RWPE2 (cell line): ENCODE data around the gene GOLGA8S.
"Not testable (repeated sequence)": the region's sequence is repeated elsewhere in the genome, so short reads cannot be mapped to it uniquely, and the experiment has no call there.

Source experiments
- ATAC-seq: fragments of 200-7000 bp; cut with Tn5 transposase; 3 replicates; pipeline ENCODE4 v1.9.1; 2021; ENCODE audit warnings: low read depth
- DNase-seq: peaks from one replicate; pipeline ENCODE4 v3.0.0-alpha.2; 2020; ENCODE audit warnings: low spot score
- H3K27ac ChIP-seq: fragments of 450-650 bp; 2 replicates; pipeline ENCODE4 v1.5.1; 2017; ENCODE audit warnings: mild to moderate bottlenecking; ENCODE audit not compliant: poor library complexity, severe bottlenecking
- H3K27me3 ChIP-seq: fragments of 250-450 bp; sonication (Bioruptor Pico); 2 replicates; pipeline ENCODE4 v1.5.1; 2021; ENCODE audit warnings: mild to moderate bottlenecking, moderate library complexity; ENCODE audit not compliant: insufficient read depth, poor library complexity, severe bottlenecking
- H3K36me3 ChIP-seq: fragments of 250-450 bp; sonication (Bioruptor Pico); 2 replicates; pipeline ENCODE4 v1.5.1; 2020; ENCODE audit warnings: low read depth, mild to moderate bottlenecking, moderate library complexity
- H3K4me1 ChIP-seq: fragments of 250-450 bp; sonication (Bioruptor Pico); 2 replicates; pipeline ENCODE4 v1.5.1; 2021; ENCODE audit warnings: mild to moderate bottlenecking, moderate library complexity; ENCODE audit not compliant: insufficient read depth, poor library complexity, severe bottlenecking
- H3K4me3 ChIP-seq: fragments of 250-450 bp; sonication (Bioruptor Pico); 2 replicates; pipeline ENCODE4 v1.5.1; 2021; ENCODE audit warnings: mild to moderate bottlenecking, moderate library complexity; ENCODE audit not compliant: severe bottlenecking
- H3K9me3 ChIP-seq: fragments of 250-450 bp; sonication (Bioruptor Pico); 2 replicates; pipeline ENCODE4 v1.5.1; 2021; ENCODE audit warnings: mild to moderate bottlenecking, moderate library complexity; ENCODE audit not compliant: severe bottlenecking
- TF ChIP-seq, protein P1 (sequence below): fragments of 450-650 bp; IDR thresholded peaks from one replicate; pipeline ENCODE4 v1.5.1; 2017; ENCODE audit warnings: mild to moderate bottlenecking, moderate library complexity; ENCODE audit not compliant: poor library complexity, severe bottlenecking

The GOLGA8S gene

DNA sequence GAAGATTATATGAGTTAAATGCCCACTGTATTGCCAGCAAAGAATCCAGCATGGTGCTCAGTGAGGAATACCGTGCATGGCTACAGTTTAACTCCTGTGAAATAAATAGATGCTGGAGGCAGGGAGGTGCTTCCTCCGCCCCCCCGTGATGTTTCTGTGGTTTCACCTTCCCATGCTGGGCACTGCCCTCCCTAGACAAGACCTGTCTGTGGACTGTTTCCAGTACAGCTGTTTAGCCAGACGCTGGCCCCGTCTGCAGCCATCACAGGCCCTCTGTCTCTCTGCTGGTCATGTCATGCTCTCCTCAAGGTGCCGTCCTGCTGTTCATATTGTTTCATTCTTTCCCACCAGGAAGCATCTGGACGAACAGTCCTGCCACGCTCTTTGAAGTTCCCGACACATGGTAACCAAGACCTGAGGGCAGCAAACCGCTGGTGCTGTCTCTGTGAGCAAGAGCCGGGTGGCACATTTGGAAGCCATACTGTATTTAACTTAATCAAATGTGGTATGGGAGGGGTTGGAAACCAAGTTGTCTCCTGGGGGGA, 31.4 kb downstream of the GOLGA8S start:
- TF ChIP-seq, protein P1, sequence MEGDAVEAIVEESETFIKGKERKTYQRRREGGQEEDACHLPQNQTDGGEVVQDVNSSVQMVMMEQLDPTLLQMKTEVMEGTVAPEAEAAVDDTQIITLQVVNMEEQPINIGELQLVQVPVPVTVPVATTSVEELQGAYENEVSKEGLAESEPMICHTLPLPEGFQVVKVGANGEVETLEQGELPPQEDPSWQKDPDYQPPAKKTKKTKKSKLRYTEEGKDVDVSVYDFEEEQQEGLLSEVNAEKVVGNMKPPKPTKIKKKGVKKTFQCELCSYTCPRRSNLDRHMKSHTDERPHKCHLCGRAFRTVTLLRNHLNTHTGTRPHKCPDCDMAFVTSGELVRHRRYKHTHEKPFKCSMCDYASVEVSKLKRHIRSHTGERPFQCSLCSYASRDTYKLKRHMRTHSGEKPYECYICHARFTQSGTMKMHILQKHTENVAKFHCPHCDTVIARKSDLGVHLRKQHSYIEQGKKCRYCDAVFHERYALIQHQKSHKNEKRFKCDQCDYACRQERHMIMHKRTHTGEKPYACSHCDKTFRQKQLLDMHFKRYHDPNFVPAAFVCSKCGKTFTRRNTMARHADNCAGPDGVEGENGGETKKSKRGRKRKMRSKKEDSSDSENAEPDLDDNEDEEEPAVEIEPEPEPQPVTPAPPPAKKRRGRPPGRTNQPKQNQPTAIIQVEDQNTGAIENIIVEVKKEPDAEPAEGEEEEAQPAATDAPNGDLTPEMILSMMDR, result no peak
- Histone ChIP-seq H3K36me3 (no peaks in the 10 kb centered on the region), H3K4me3 (no peak overlapping the region), H3K9me3 (no peaks in the 10 kb centered on the region), H3K27me3 (peaks cover 19% of the 10 kb centered on the region), H3K4me1 (no peaks in the 10 kb centered on the region), H3K27ac (no peak overlapping the region)
- DNase-seq, result peak; percentile 30
- no peak for ATAC-seq

GRCh38 chr15:23387621-23388190, 33.2 kb downstream of the GOLGA8S start:
- Histone ChIP-seq H3K4me3 (no peak overlapping the region), H3K9me3 (no peaks in the 10 kb centered on the region), H3K27ac (no peak overlapping the region), H3K27me3 (peaks cover 5% of the 10 kb centered on the region), H3K4me1 (no peaks in the 10 kb centered on the region), H3K36me3 (no peaks in the 10 kb centered on the region)
- TF ChIP-seq, protein P1, result no peak
- no peak for ATAC-seq
- DNase-seq, result peak; percentile 12

- Histone ChIP-seq H3K4me3 (no peak overlapping the region), H3K4me1 (no peaks in the 10 kb centered on the region), H3K9me3 (no peaks in the 10 kb centered on the region), H3K27me3 (peaks cover 4% of the 10 kb centered on the region), H3K27ac (no peak overlapping the region), H3K36me3 (no peaks in the 10 kb centered on the region)
- no peak; the same call in 2 of the 3 replicates for ATAC-seq
- DNase-seq, result peak; percentile 55
- TF ChIP-seq, protein P1, result no peak
Observed at GRCh38 chr15:23395030-23395692, 40.6 kb downstream of the GOLGA8S start.

DNA sequence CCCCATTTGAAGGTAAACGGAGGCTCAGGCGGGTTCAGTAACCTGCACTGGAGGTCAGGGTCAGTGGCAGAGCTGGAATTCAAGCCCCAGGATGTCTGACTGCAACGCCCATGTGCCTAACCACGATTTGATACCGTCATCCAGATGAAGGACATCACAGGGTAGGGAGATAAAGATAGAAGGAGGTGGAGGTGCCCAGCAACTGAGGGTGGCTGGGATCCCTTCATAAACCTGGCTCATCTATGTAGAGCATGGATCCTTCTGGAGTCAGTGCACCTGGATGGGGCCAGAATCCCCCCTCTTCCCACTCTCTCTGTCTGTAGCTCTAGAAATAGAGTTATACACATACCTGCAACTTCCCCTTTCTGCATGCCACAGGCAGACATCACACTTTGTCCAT, 41.3 kb downstream of the GOLGA8S start:
- H3K4me1 ChIP-seq, result no peaks in the 10 kb centered on the region
- no peak overlapping the region for H3K27ac ChIP-seq
- no peaks in the 10 kb centered on the region for H3K9me3 ChIP-seq
- ATAC-seq (peak; percentile 38; the same call in 1 of the 3 replicates), DNase-seq (peak; percentile 24)
- no peaks in the 10 kb centered on the region for H3K27me3 ChIP-seq
- H3K4me3 ChIP-seq, result no peak overlapping the region
- TF ChIP-seq, protein P1, result no peak
- H3K36me3 ChIP-seq, result no peaks in the 10 kb centered on the region

GRCh38 chr15:23397779-23398178, 43.2 kb downstream of the GOLGA8S start:
- ATAC-seq (no peak), DNase-seq (peak; percentile 59)
- TF ChIP-seq, protein P1, result no peak
- Histone ChIP-seq H3K36me3 (no peaks in the 10 kb centered on the region), H3K27me3 (peaks cover 2% of the 10 kb centered on the region), H3K9me3 (no peaks in the 10 kb centered on the region), H3K27ac (no peak overlapping the region), H3K4me3 (no peak overlapping the region), H3K4me1 (no peaks in the 10 kb centered on the region)

- H3K9me3 ChIP-seq, H3K36me3 ChIP-seq, ATAC-seq, H3K27ac ChIP-seq, H3K4me3 ChIP-seq, H3K27me3 ChIP-seq, H3K4me1 ChIP-seq: not testable (repeated sequence)
- peak; percentile 7 for DNase-seq
Observed at GRCh38 chr15:23398357-23398756, 43.8 kb downstream of the GOLGA8S start.

DNA sequence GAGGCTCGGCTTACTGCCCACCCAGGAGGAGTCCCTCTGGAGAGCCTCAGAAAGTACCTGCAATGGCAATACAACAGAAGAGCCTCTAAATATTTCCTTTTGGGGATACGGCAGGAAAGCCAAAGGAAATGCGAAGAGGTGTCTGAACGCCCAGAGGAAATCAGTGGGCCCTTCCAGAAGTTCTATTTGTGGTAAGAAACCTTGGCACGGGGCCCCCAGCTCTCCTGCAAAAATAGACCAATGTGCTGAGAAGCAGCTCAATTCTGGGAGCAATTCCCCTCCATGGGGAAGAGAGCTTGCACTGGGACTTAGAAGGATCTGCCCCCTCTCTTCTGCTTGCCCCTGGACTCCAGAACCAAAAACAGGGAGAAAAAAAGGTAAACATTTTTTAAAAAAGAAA, 44.7 kb downstream of the GOLGA8S start:
- H3K9me3 ChIP-seq, H3K27ac ChIP-seq, ATAC-seq, H3K27me3 ChIP-seq, H3K4me1 ChIP-seq, H3K36me3 ChIP-seq, DNase-seq, H3K4me3 ChIP-seq: not testable (repeated sequence)
